Fibroblast of the conjunctiva (primary cell): ENCODE results near the gene PARL.

ENCODE experiments used
- DNase-seq: peaks from one replicate; pipeline ENCODE4 v3.0.0-alpha.2; 2010; ENCODE audit warnings: low read depth

The PARL gene

DNA sequence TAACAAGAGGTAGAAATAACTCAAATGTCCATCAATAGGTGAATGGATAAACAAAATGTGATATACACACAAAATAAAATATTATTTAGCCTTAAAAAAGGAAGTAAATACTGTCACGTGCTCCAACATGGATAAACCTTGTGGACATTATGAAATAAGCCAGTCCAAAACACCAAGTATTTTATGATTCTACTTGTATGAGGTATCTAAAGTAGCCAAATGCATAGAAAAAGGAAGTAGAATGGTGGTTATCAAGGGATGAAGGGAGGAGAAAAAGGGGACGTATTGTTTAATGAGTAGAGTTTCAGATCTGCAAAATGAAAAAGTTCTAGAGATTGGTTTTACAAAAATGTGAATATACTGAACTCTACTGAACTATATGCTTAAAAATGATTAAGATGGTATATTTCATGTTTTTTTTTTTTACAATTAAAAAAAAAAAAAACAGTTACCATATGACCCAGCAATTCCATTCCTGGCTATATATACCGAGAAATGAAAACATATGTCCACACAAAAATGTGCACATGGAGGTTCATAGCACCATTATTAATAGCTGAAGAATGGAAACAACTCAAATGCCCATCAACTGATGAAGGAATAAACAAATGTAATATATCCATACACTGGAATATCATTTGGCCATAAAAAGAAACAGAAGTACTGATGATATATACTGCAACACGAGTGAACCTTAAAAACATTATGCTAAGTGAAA is 30.2 kb downstream of the PARL start:
- no peak for DNase-seq

DNA sequence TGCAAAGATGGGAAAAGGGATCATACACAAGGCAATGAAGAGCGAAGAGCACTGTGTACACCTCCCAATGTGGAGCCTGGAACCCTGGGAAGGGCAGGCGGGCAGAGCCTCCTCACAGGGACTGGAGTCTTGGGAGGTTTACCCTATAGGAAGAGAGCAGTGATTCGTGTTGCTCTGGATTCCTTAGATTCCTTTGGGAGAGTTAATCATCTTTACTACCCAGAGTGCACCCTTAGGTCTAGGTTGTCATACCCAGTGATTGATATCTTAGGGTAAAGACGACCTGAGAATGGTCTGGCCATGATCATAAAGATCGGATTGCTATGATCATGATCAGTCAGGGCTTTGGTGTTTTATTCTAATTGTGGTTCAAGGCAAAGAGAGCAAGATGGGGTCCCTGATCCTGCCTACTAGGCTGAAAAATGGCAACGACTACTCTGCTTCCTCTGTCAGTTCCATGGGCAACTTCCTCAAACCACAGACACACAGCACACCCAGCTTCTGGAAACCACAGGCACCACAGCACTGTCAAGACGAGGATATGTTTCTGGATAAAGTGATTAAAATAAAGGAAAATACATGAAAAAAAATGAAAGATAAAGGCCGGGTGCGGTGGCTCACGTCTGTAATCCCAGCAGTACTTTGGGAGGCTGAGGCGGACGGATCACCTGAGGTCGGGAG is 38.9 kb downstream of the PARL start:
- DNase-seq, result no peak

DNA sequence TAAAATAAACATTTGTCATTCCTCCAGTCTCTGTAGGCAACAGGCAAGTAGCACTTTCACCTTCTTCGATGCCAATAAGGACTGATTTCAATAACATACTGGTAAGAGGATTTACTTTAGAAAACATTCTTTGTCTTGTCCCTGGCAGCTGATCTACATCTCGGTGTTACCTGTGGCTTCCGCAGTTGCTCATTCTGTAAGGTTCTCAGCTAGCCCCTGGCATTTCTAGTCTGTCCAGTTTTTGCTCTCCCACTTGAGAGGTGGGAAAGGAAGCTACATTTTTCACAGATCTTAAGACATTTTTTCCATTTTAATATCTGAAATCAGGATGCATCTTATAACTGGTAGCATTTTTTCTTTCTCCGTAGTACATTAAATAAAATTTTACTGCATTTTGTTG is 39.6 kb downstream of the PARL start:
- DNase-seq, result no peak

DNA sequence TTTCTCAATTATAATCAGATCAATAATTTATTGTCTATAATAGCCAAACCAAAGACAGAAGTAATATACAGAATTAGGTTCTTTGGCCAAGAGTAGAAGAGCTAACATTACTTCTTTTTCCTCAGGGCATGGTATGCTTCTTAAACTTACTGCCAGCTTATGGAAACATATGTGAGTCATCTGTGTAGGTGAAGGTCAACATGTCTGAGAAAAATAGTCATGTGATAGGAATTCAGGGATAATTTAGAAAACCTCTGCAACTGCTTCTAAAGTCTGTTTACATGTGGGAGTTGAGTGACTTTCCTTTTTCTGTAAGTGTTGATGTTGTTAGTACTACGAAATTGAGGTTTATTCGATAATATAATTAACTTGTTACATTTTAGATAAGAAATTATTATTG is 40.1 kb downstream of the PARL start:
- DNase-seq, result peak; percentile 74

DNA sequence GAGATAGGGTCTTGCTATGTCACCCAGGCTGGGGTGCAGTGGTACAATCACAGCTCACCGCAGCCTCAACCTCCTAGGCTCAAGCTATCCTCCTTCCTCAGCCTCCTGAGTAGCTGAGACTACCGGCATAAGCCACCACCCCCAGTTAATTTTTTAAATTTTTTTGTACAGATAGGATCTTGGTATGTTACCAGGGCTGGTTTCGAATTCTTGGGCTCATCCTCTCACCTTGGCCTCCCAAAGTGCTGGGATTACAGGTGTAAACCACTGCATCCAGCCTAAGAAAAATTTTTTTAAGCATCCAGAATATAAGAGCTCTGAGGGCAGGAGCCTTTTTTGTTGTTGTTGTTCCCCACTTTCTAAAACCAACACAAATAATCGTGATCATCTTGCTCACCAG is 44.9 kb downstream of the PARL start:
- DNase-seq, result no peak

DNA sequence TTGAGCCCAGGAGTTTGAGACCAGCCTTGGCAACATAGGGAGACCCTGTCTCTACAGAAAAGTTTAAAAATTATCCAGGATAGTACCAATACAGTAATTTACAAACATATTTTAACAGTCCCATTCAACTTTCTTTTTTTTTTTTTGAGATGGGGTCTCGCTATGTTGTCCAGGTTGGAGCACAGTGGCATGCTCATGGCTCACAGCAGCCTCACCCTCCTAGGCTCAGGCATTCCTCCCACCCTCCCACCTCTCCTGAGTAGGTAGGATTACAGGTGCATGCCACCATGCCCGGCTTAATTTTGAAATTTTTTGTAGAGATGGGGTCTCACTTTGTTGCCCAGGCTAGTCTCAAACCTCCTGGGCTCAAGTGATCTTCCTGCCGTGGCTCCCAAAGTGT is 46.8 kb downstream of the PARL start:
- no peak for DNase-seq

DNA sequence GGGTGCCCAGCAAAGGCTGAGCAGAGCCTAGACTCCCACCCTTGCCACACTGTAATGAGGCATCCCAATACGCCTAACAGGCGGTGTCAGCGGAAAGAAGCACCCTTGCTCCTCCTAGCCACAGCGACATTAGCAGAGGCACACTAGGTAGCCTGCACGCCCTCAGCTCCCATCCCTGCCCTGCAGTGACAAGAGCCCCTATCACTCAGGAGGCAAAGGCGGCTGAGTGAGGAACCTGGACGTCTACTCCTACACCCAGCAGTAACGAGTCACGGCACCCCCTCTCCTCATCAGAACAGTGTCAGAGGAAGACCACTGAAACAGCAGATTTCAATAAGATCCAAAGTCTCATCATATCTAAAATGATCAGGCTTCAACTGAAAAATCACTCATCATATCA is 47.3 kb downstream of the PARL start:
- no peak for DNase-seq

DNA sequence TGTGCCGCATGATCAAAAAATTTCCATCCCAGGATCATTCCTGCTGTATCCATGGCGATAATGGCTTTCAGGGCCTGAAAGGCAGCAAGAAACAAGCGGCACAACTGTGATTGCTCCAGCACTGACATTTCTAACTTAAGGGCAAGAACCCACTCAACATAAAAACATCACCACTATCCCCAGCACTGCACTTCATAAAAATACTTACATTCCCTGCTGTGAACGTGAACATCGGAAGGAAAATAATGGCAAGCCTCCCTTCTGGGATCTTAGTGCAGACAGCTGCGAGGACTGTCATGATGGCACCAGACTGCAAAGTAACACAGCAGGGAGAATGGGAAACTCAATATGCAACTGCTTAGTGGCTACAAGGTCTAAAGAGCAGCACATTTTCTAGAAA is 51.2 kb downstream of the PARL start:
- no peak for DNase-seq

DNA sequence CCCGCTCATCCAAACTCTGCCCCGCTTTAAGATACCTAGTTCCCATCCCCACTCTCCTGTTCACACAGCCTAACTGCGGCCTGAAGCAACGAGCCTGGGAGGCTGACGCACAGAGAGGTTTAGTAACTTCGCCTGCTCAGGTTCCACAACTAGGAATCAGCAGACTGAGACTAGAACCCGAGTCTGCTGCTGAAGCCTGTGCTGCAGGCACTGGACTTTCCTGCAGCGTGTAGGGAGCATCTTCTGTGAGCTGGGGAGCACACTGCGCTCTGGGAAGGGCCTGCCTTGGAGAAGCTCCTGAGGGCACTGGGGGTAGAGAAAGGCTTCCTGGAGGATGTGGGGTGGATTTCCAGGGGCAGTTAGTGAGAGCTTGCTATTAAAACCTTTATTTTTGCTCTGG is 54.5 kb downstream of the PARL start:
- no peak for DNase-seq

DNA sequence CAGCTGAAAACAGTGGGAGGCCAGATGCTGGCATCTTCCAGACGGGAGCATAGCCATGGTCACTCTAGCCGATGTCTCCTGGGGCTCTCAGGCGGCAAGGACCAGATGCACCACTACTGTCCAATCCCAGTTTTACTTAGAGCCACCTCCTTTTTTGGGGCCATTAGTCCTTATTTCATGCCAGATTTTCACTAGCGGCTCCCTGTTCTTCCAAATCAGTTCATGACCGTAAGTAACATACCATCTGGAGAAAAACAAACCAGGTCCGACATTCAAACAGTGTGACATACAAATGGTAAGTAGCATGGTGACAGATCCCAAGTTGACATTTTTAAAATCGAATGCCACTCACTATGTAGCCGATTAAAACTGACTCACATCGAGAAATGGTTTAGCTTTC is 55.2 kb downstream of the PARL start:
- no peak for DNase-seq

DNA sequence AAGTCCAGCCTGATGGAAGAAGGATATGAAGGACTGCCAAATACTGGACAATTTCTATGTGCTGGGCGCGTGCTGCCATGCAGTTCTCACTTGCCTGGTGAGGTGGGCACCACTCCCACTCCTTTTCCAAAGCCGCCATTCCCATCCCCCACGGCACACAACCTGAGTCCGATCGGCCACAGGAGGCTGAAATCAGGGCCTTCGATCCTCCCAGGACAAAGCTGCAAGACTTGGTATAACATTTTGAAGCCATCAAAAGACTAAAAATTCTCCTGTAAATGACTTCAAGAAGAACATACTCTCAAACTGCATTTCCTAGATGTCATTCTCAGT is 56.2 kb downstream of the PARL start:
- DNase-seq, result no peak

DNA sequence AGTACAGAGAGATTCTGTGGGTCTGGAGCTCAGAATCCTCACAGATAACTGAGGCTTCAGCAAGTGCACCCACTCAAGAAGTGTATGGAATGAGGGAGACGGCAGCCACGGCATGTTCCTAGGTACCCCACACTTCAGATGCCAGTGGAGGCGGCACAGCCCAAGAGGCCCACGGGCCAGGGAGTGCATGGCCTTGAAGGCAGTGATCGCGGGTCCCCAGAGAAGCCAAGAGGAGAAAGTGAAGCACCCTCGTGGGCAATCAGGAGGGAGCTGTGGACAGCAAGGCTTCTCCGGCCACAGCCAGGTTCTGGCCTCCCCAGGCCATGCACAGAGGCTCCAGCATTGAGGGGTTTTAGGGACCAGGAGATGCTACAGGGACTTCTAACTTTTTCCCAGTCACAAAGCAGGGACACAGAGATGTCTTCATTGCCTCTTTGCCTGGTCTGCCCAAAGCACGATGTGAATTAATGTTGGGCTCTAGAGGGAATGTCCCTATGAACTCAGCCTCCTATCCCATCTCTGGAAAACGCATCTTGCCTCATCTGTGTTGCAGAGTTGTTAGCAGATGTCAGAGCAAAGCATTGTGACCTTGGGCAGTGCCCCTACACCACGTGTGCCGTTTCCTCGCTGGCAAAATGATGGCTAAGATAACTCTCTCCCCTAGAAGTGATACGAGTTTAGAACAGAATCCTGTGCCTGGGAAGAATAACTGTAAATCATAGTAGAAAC is 56.7 kb downstream of the PARL start:
- DNase-seq, result no peak

DNA sequence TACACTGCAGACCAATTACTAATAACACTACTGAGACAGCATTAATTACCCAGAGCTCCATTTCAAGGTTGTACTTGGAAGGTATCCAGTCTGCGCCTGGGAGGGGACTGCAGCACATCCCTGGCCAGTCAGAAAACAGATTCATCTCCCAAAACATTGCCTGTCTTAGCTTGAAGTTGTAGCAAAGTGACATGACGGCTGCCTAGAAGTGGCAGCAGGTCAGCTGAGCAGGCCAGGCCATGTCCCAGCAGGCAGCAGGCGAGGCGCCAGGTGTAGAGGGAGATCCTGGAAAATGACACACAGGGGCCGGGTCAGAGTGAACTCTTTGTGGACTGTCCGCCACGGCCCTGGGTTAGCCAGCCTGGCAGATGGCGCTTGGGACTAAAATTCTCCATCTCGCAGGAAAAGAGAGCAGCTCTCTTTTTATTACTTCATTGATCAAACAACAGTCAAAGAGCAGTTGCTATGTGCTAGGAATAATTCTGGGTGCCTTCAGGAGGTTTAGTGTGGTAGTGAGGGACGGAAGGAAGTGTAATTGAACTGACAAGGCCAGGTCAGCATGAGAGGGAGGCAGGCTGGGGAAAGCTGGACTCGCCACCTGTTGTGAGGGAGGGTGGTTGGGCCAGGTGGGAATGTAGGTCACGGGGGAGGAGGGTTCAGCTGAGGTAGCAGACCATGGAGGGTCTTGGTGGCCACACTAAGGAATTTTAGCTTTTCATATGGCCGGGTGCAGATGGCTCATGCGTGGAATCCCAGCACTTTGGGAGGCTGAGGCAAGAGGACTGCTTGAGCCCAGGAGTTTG is 58.0 kb downstream of the PARL start:
- DNase-seq, result no peak

DNA sequence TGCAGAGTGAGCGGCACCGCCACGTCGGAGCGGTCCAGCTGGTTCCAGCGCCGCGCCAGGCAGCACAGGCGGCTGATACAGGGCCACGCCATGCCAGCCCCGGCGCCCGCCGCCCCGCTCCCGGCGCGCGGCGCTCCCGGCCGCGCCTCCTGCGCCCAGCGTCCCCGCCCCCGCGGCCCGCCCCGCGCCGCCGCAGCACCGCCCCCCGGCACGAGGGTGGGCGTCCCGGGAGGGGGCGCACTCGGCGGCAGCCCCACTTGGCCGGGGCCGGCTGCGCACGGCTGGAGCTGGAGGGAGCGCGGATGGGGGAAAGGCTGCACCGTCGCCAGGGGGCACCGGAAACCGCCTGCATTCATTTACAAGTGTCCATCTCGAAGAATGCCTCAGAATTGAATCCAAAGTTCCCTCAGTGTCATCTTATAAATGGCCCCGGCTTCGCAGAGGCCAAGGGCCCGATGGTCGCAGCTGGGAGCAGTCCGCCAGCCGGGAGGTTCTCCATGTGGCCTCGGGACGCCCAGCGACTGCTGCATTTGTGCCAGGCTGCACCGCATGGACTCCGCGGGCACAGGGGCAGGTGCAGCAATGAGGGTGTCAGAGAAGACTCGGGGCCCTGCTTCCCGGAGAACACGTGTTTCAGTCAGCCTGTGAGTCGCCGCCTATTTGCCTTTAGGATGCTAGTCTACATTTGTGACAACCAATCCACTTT is 59.1 kb downstream of the PARL start, which contains the start of gene MAP6D1:
TSS of gene MAP6D1 (minus strand) at position 122 of the 706 bp plus-strand sequence. CDS start at position 92, 30 bp downstream.
- DNase-seq, result peak; percentile 22

DNA sequence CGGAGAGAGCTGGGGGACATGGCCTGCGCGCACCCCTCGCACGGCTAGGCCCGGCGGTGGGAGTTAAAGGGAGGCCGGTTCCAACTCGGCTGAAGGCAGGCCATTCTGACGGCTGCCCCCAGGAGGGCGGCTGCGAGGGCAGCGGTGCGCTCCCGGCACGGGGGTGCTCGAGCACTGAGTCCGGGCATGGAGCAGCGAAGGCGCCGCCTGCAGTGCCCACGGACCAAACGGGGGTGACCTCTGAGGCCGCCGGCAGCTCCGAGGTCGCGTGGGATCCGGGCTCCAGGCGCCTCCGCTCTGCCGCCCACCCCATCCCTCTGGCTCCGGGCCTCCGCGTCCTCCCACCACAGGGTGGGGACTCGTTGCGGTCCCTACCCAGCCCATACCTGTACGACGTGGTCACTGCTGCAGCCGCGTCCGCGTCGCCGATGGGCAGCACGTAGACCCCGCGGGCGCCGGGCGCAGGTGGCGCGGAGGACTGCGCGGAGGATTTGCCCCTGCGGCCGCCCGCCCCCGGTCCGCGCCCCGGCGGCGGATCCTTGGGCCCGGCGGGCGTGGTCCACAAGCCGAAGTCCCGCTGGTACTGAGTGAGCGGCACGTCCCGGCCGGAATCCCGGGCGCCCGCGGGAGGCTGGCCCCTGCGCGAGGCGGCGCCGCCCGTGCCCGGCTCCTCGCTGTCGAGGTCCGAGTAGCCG is 59.8 kb downstream of the PARL start:
- DNase-seq, result no peak

DNA sequence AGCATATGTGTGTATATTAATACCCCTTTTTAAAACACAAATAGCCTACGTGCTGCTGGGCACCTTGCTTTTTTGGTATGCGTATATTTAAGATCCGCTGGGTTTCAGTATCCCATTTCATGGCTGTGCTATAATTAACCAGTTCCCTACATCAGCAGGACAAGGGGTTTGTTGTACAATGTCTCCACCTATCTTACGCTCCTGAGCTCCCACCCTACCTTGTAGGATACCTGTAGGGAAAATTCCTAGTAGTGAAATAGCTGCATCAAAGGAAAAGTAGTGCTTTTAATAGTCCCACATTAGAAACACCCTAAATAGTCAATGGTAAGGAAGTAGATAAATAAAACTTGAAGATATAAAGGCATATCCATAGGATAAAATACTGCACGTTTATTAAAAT is 60.7 kb downstream of the PARL start:
- no peak for DNase-seq

DNA sequence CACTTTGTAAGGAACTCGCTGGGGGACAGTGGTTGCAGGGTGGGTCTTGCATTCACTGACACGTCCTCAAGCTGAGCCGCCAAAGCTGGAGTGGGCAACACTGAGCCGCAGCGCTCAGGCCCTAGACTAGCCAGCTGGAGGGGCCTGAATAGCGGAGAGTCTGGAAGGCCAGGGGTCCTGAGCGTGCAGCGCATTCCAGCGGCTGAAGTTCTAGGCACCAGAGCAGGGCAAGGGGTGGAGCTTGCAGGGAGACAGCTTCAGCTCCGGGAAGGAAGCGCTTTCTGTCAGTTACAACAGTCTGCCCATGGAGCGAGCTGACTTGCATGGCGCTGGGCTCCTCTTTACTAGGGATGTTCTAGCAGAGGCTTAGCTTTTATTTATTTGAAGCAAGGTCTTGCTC is 62.0 kb downstream of the PARL start:
- DNase-seq, result no peak

DNA sequence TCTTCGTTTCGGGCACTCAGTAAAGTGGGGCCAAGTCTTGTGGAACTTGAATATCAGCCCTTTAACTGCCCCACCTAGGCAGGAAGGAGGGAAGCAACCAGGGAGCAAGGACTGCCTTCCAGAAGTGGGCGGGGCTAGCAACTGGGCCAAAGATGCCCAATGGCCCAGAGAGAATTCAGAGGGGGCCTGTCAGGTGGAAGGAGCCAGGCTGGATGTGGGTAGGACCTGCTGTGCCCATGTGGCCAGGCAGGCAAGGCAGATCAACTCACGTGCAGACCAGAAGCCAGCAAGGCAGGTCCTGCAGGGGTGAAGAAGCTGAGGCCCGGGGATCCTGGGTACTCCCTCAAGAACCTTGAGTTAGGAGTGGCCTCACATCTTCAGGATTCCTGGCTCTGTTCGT is 64.8 kb downstream of the PARL start:
- DNase-seq, result no peak

DNA sequence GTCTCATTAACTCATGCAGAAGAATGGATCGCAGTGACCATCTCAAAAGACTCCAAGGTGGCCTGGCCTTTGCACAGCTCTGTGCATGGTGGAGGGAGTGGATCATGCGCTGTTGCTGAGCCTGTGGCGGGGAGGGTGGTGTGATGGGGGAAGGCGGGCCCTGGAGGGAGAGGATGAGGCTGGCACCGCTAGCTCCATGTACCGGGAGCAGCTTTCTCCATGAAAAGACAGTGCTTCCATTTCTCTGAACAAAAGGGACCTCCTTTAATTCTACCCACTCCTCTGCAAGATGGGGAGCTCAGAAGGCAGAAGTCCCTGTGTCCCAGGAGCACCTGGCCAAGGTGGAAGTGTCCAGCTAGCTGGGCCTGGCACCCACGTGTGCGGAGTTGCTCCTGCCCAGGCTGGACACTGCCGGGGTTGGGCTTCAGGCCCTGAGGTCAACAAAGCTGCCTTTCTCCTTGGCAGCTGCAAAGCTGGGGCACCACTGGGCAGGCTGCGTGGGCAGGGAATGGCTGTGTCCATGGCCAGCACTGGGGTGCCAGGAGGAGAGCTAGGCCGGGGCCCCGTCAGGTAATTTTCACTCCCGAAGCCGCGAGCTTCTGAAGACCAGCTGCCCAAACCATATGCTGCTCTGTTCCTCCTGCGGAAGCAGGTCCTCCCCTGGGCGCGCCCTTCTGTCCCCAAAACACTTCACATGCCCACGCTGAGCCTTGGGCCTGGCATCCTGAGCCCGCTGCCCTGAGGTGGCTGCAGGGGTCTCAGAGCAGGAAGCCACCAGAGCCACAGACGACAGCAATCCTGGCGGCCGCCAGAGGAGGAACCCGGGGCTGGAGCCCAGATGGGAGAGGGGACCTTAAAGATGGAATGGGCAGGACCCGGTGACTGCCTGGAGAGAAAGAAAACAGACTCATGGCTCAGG is 65.7 kb downstream of the PARL start:
- DNase-seq, result no peak

DNA sequence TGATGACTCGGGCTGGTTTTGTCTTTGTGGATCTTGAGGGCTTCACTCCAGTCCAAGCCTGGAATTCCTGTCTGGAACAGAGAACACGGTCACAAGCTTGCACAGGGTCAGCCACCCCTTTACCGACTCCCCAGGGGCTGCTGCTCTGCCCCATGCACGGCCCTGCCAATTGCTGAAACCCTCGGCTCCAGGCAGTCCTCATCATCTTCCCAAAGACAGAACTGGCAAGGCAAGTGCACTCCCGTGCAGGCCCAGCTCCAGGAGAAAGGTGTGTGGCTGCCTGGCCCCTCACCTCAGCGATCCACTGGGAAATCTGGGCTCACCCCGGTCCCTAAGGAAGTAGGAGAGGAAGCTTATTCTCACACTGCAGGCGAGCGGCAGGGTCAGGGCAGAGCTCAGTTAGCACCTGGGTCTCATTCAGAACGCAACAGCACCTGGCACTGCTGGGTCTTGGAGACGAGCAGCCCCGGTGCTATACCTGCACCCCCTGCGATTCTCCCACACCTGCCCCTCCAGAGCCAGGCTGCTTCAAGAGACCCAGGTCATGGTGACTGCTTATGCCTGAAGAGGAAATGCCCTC is 66.5 kb downstream of the PARL start:
- no peak for DNase-seq
